Measurements from ENCODE around the gene CSNK1G2.

The CSNK1G2 gene

GRCh38 chr19:2013683-2013961, 72.7 kb downstream of the CSNK1G2 start:
- Histone ChIP-seq H3K9ac (ENCODE audit: insufficient read length) (no peak overlapping the region), H3K27ac (no peak overlapping the region), H3K36me3 (ENCODE audit: insufficient read depth, low read length) (no peaks in the 10 kb centered on the region), H3K4me3 (no peak overlapping the region), H3K9me3 (ENCODE audit: low read depth, low read length) (no peaks in the 10 kb centered on the region)
- no peak for DNase-seq (ENCODE audit: low read depth, low spot score)
- TF ChIP-seq EZH2 (IDR thresholded peaks at IDR 0.05), result no peak
- no peak for TF ChIP-seq POLR2AphosphoS5 (IDR thresholded peaks at IDR 0.05; ENCODE audit: borderline replicate concordance, low read depth, low read length)
- TF ChIP-seq FOXP2 (optimal IDR thresholded peaks at IDR 0.05; ENCODE audit: control extremely low read depth, extremely low read length, insufficient read depth), result no peak

- Histone ChIP-seq H3K9ac (ENCODE audit: insufficient read length) (no peak overlapping the region), H3K9me3 (ENCODE audit: low read depth, low read length) (no peaks in the 10 kb centered on the region), H3K27ac (no peak overlapping the region), H3K4me3 (peak overlapping the region; percentile 82), H3K36me3 (ENCODE audit: insufficient read depth, low read length) (no peaks in the 10 kb centered on the region)
- DNase-seq (ENCODE audit: low read depth, low spot score), result no peak
- TF ChIP-seq EZH2 (IDR thresholded peaks at IDR 0.05) (no peak), FOXP2 (optimal IDR thresholded peaks at IDR 0.05; ENCODE audit: control extremely low read depth, extremely low read length, insufficient read depth) (no peak), POLR2AphosphoS5 (IDR thresholded peaks at IDR 0.05; ENCODE audit: borderline replicate concordance, low read depth, low read length) (no peak)
Observed at GRCh38 chr19:2014131-2014571, 73.2 kb downstream of the CSNK1G2 start.

GRCh38 chr19:2014731-2015607, 74.0 kb downstream of the CSNK1G2 start:
- TF ChIP-seq POLR2AphosphoS5 (IDR thresholded peaks at IDR 0.05; ENCODE audit: borderline replicate concordance, low read depth, low read length) (no peak), FOXP2 (optimal IDR thresholded peaks at IDR 0.05; ENCODE audit: control extremely low read depth, extremely low read length, insufficient read depth) (no peak), EZH2 (IDR thresholded peaks at IDR 0.05) (no peak)
- peak overlapping the region; percentile 82 for H3K4me3 ChIP-seq

GRCh38 chr19:2015608-2015950, 74.6 kb downstream of the CSNK1G2 start, which contains the start of gene BTBD2:
TSS of gene BTBD2 (minus strand) at chr19:2015714. CDS start at chr19:2015703, 11 bp downstream.
- no peaks in the 10 kb centered on the region for H3K36me3 ChIP-seq (ENCODE audit: insufficient read depth, low read length)
- no peak within 1 kb of the TSS for H3K27ac ChIP-seq
- DNase-seq (ENCODE audit: low read depth, low spot score), result peak; percentile 28
- H3K9ac ChIP-seq (ENCODE audit: insufficient read length), result peak within 1 kb of the TSS; percentile 71
- no peaks in the 10 kb centered on the region for H3K9me3 ChIP-seq (ENCODE audit: low read depth, low read length)
- TF ChIP-seq EZH2 (IDR thresholded peaks at IDR 0.05) (no peak), FOXP2 (optimal IDR thresholded peaks at IDR 0.05; ENCODE audit: control extremely low read depth, extremely low read length, insufficient read depth) (no peak), POLR2AphosphoS5 (IDR thresholded peaks at IDR 0.05; ENCODE audit: borderline replicate concordance, low read depth, low read length) (no peak)
- H3K4me3 ChIP-seq, result peak within 1 kb of the TSS; percentile 82

More at GRCh38 chr19:2014731-2015607, 74.0 kb downstream of the CSNK1G2 start:
- Histone ChIP-seq H3K9ac (ENCODE audit: insufficient read length) (peak overlapping the region; percentile 71), H3K9me3 (ENCODE audit: low read depth, low read length) (no peaks in the 10 kb centered on the region), H3K27ac (no peak overlapping the region), H3K36me3 (ENCODE audit: insufficient read depth, low read length) (no peaks in the 10 kb centered on the region)
- DNase-seq (ENCODE audit: low read depth, low spot score), result no peak

GRCh38 chr19:2016041-2016807, 75.3 kb downstream of the CSNK1G2 start:
- Histone ChIP-seq H3K9ac (ENCODE audit: insufficient read length) (no peak overlapping the region), H3K4me3 (peak overlapping the region; percentile 69), H3K27ac (no peak overlapping the region), H3K36me3 (ENCODE audit: insufficient read depth, low read length) (no peaks in the 10 kb centered on the region), H3K9me3 (ENCODE audit: low read depth, low read length) (no peaks in the 10 kb centered on the region)
- TF ChIP-seq POLR2AphosphoS5 (IDR thresholded peaks at IDR 0.05; ENCODE audit: borderline replicate concordance, low read depth, low read length) (no peak), FOXP2 (optimal IDR thresholded peaks at IDR 0.05; ENCODE audit: control extremely low read depth, extremely low read length, insufficient read depth) (no peak), EZH2 (IDR thresholded peaks at IDR 0.05) (no peak)
- DNase-seq (ENCODE audit: low read depth, low spot score), result no peak

GRCh38 chr19:2018752-2019151, 77.8 kb downstream of the CSNK1G2 start:
- TF ChIP-seq POLR2AphosphoS5 (IDR thresholded peaks at IDR 0.05; ENCODE audit: borderline replicate concordance, low read depth, low read length), result no peak
- H3K4me3 ChIP-seq, result no peak overlapping the region

GRCh38 chr19:2021453-2022140, 80.6 kb downstream of the CSNK1G2 start:
- no peak for TF ChIP-seq POLR2AphosphoS5 (IDR thresholded peaks at IDR 0.05; ENCODE audit: borderline replicate concordance, low read depth, low read length)
- TF ChIP-seq EZH2 (IDR thresholded peaks at IDR 0.05), result no peak
- TF ChIP-seq FOXP2 (optimal IDR thresholded peaks at IDR 0.05; ENCODE audit: control extremely low read depth, extremely low read length, insufficient read depth), result no peak
- Histone ChIP-seq H3K9ac (ENCODE audit: insufficient read length) (no peak overlapping the region), H3K9me3 (ENCODE audit: low read depth, low read length) (no peaks in the 10 kb centered on the region), H3K4me3 (no peak overlapping the region), H3K27ac (no peak overlapping the region), H3K36me3 (ENCODE audit: insufficient read depth, low read length) (no peaks in the 10 kb centered on the region)
- no peak for DNase-seq (ENCODE audit: low read depth, low spot score)

More at GRCh38 chr19:2018752-2019151, 77.8 kb downstream of the CSNK1G2 start:
- no peak for DNase-seq (ENCODE audit: low read depth, low spot score)
- no peak overlapping the region for H3K9ac ChIP-seq (ENCODE audit: insufficient read length)
- H3K9me3 ChIP-seq (ENCODE audit: low read depth, low read length), result no peaks in the 10 kb centered on the region
- H3K36me3 ChIP-seq (ENCODE audit: insufficient read depth, low read length), result no peaks in the 10 kb centered on the region
- H3K27ac ChIP-seq, result no peak overlapping the region

- Histone ChIP-seq H3K4me3 (no peak overlapping the region), H3K27ac (no peak overlapping the region), H3K9ac (ENCODE audit: insufficient read length) (no peak overlapping the region), H3K36me3 (ENCODE audit: insufficient read depth, low read length) (no peaks in the 10 kb centered on the region), H3K9me3 (ENCODE audit: low read depth, low read length) (no peaks in the 10 kb centered on the region)
- no peak for DNase-seq (ENCODE audit: low read depth, low spot score)
- TF ChIP-seq EZH2 (IDR thresholded peaks at IDR 0.05) (no peak), POLR2AphosphoS5 (IDR thresholded peaks at IDR 0.05; ENCODE audit: borderline replicate concordance, low read depth, low read length) (no peak), FOXP2 (optimal IDR thresholded peaks at IDR 0.05; ENCODE audit: control extremely low read depth, extremely low read length, insufficient read depth) (no peak)
Observed at GRCh38 chr19:2022289-2022688, 81.3 kb downstream of the CSNK1G2 start.

Measured in SK-N-MC (cell line).